ENCODE data around the gene FBXW7.
"Not testable (repeated sequence)": the region's sequence is repeated elsewhere in the genome, so short reads cannot be mapped to it uniquely, and the experiment has no call there.

GRCh38 chr4:152550687-152551086 is 14.8 kb upstream of the FBXW7 start:
- not testable (repeated sequence) for TF ChIP-seq CTCF (IDR thresholded peaks at IDR 0.05); REST (IDR thresholded peaks at IDR 0.05; ENCODE audit: low read depth, low read length); PBX3 (IDR thresholded peaks at IDR 0.05); EZH2phosphoT487 (IDR thresholded peaks at IDR 0.05; ENCODE audit: borderline replicate concordance, low read depth); SMC3 (IDR thresholded peaks at IDR 0.05; ENCODE audit: low read depth, low read length)
